Muscle layer of duodenum (tissue), 2 donors: ENCODE results near the gene ENC1.

Experiments used
- H3K27ac ChIP-seq: one replicate; pipeline ENCODE4 v1.7.0; 2013; ENCODE audit warnings: mild to moderate bottlenecking, low read length
- H3K27me3 ChIP-seq: one replicate; pipeline ENCODE4 v1.7.0; 2013; ENCODE audit warnings: low read depth, mild to moderate bottlenecking, control low read depth, low read length
- H3K36me3 ChIP-seq, 2 donors: one replicate each; pipeline ENCODE4 v1.7.0; 2013; ENCODE audit warnings: low read length in 2 of 2, control low read depth in 1 of 2, mild to moderate bottlenecking in 1 of 2; ENCODE audit not compliant: insufficient read depth in 2 of 2, control insufficient read depth in 1 of 2
- H3K4me1 ChIP-seq, 2 donors: one replicate each; pipeline ENCODE4 v1.7.0; 2013; ENCODE audit warnings: low read length in 2 of 2, mild to moderate bottlenecking in 2 of 2, control low read depth in 1 of 2, moderate library complexity in 1 of 2; ENCODE audit not compliant: insufficient read depth in 2 of 2, control insufficient read depth in 1 of 2
- H3K4me3 ChIP-seq, 2 donors: one replicate each; pipeline ENCODE4 v1.7.0; 2013; ENCODE audit warnings: low read length in 2 of 2, low read depth in 1 of 2, mild to moderate bottlenecking in 1 of 2
- H3K9me3 ChIP-seq, 2 donors: one replicate each; pipeline ENCODE4 v1.7.0; 2013; ENCODE audit warnings: low read length in 2 of 2, control low read depth in 1 of 2, mild to moderate bottlenecking in 1 of 2; ENCODE audit not compliant: control insufficient read depth in 1 of 2
- donor health status: healthy.

The ENC1 gene

DNA sequence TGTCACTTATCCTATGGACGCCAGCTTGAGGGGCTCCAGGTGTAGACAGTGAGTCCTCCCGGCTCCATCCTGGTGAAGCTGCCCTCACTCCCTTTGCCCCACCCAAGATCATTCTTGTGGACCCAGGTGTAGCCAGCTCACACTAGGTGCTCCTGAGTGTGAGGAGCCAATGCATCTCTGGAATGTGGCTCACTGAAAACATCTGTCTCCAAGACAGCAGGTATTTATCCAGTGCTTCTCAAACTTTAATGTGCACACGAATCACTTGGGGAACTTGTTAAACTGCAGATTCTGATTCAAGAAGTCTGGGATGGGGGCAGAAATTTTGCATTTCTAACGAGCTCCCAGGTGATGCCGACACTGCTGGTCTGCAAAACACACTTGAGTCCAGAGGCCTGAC is 13.5 kb upstream of the ENC1 start:
- Histone ChIP-seq H3K4me3 (no peak overlapping the region), H3K27me3 (no peaks in the 10 kb centered on the region), H3K36me3 (no peaks in the 10 kb centered on the region), H3K4me1 (peaks cover 0 to 4% of the 10 kb centered on the region in 2 donors), H3K9me3 (no peaks in the 10 kb centered on the region), H3K27ac (no peak overlapping the region)

DNA sequence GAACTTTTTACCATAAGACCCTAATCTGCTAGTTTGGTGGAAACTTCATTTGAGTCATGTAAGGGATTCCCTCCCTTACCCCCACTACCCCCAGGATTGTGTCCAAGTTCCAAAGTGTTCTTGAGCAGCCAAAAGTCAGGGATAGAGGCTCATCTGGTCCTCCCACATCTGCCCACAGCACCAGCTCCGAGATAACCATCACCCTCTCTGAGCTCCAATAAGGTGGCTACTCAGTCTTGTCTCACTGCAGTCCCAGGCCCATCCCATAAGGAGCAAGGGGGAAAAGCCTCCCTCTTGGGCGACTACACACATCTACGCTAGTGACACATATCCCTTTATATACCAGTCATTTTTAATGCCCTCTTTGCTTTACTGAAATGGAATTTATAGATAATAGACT is 12.0 kb upstream of the ENC1 start:
- Histone ChIP-seq H3K36me3 (no peaks in the 10 kb centered on the region), H3K27me3 (no peaks in the 10 kb centered on the region), H3K4me1 (peaks cover 0 to 5% of the 10 kb centered on the region in 2 donors), H3K4me3 (no peak overlapping the region), H3K27ac (no peak overlapping the region), H3K9me3 (no peaks in the 10 kb centered on the region)

DNA sequence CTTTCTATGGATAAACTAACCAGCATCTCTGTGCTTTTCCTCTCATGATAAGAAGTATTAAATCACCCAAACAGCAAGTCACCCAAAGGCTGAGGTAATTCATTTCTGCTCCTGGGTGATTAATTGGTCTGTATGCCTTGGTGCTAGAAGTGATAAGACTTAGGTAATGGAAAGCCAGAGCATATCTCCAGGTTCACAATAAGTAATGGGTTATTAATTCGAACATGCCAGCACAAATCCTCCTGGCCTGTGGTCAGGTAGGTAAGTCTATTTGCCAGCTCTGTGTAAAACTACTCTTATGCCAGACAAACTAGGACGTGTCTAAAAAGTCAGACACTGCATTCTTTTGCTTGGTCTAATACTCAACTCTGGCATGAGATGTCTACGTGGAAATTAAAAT is 11.2 kb upstream of the ENC1 start:
- H3K27me3 ChIP-seq = no peaks in the 10 kb centered on the region
- H3K4me3 ChIP-seq = no peak overlapping the region
- peaks cover 0 to 5% of the 10 kb centered on the region in 2 donors for H3K4me1 ChIP-seq
- H3K27ac ChIP-seq = no peak overlapping the region
- H3K9me3 ChIP-seq = no peaks in the 10 kb centered on the region
- H3K36me3 ChIP-seq = no peaks in the 10 kb centered on the region

DNA sequence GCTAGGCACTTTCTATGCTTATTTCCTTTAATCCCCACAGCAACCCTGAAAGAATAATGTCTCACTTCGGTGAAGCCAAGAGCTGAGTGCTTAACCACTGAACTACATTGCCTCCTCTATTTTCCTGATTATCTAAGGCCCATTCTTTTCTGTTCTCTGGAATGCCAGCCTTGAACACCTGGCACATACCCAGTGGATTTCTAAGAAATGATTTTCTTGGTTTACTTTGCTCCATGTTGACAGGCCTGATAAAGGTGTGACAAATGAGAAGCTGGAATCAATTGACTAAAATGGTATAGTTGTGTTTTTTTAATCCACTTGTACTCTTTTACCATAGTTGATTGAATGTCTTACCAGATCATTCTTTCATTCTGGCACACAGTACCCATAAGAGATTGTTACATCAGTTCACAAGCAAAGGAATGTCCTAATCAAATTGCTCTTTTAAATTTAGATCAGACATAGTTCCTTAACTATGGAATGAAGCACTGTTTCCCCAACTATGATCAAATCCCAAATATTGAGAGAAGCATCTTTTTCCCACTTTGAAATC is 9.0 kb upstream of the ENC1 start:
- H3K27ac ChIP-seq = no peak overlapping the region
- H3K9me3 ChIP-seq = no peaks in the 10 kb centered on the region
- H3K36me3 ChIP-seq = no peaks in the 10 kb centered on the region
- no peaks in the 10 kb centered on the region for H3K27me3 ChIP-seq
- peaks cover 0 to 5% of the 10 kb centered on the region in 2 donors for H3K4me1 ChIP-seq
- no peak overlapping the region for H3K4me3 ChIP-seq

DNA sequence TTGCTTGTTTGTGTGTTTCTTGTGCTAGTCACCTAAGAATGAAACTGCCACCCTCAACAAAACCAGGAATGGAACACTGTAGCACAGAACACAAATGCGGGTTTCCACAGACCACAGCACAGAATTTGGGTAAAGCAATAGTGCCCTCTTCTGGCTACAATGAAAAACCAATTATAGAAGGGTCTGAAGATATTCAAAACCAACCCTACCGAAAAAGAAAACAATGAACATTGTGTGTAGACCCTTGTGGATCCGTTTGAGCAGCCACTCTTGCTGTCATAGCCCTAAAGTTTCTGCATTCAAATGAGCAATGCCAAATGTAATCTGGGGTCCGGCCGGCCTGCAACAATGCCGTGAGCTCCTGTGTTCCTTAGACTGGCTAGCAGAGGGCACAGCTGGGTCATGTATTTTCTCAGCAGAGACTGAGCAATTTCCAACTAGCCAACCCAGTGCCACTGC is 8.3 kb upstream of the ENC1 start:
- Histone ChIP-seq H3K9me3 (no peaks in the 10 kb centered on the region), H3K27ac (no peak overlapping the region), H3K4me3 (no peak overlapping the region), H3K36me3 (no peaks in the 10 kb centered on the region), H3K4me1 (peaks cover 0 to 5% of the 10 kb centered on the region in 2 donors), H3K27me3 (no peaks in the 10 kb centered on the region)

DNA sequence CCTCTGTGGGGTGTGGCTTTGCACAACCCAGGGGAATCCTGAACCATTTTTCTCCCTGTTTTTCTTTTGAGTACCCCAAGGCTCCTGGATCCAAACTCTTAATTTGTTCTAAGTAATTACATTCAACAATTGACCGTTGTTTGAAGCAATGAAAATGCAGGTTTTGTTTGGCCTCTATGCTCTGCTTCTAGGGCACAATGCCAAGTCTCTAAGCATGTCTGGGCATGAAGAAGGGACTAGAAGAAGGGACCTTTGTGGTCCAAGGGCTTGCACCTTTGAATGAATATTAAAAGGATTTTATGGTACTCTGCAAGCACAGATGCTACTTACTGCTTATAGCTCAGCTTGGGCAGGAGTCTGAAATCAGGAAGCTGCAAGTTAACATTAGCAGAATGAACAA is 6.6 kb upstream of the ENC1 start:
- H3K36me3 ChIP-seq = no peaks in the 10 kb centered on the region
- H3K27ac ChIP-seq = no peak overlapping the region
- no peak overlapping the region for H3K4me3 ChIP-seq
- H3K4me1 ChIP-seq = peaks cover 0 to 7% of the 10 kb centered on the region in 2 donors
- no peaks in the 10 kb centered on the region for H3K27me3 ChIP-seq
- no peaks in the 10 kb centered on the region for H3K9me3 ChIP-seq

DNA sequence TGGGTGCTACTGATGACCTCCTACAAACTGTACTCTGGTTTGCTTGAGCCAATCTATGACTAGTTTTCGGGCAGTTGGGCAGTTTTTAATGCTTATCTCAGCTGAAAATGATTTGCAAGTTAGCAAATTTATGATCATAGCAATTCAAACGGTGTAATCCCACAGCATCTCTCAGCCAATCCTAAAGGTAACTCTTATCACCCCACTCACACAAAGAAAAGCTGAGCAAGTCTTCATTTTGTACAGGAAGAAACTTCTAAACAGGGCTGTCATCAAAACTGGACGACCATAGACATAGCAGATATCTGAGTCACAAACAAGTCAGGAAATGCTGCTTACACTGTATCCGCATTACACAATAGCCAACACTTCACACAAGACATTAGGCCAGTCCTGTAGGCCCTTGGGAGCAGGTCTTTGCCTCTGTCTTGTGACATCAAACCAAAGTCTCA is 2.6 kb upstream of the ENC1 start:
- H3K9me3 ChIP-seq = no peaks in the 10 kb centered on the region
- no peak overlapping the region for H3K4me3 ChIP-seq
- no peaks in the 10 kb centered on the region for H3K27me3 ChIP-seq
- no peaks in the 10 kb centered on the region for H3K36me3 ChIP-seq
- H3K4me1 ChIP-seq = peaks cover 0 to 16% of the 10 kb centered on the region in 2 donors
- H3K27ac ChIP-seq = no peak overlapping the region

DNA sequence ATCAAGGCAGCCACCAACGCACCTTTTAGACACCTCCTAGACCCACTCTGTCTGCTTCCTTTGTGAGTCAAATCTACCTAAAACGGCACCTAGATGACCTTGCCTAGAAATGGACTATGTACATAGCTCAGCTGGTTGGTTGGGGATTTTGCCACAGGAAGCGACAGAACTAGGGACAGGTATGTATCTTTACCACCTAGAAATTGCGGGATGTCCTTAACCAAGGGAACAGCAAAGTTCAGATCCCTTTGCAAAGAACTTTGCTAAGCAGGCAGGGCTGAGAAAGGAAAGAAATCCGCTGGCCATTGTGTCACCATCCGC is 2.0 kb upstream of the ENC1 start:
- Histone ChIP-seq H3K27ac (no peak overlapping the region), H3K9me3 (no peaks in the 10 kb centered on the region), H3K4me1 (peaks cover 0 to 16% of the 10 kb centered on the region in 2 donors), H3K4me3 (no peak overlapping the region), H3K36me3 (no peaks in the 10 kb centered on the region), H3K27me3 (no peaks in the 10 kb centered on the region)

DNA sequence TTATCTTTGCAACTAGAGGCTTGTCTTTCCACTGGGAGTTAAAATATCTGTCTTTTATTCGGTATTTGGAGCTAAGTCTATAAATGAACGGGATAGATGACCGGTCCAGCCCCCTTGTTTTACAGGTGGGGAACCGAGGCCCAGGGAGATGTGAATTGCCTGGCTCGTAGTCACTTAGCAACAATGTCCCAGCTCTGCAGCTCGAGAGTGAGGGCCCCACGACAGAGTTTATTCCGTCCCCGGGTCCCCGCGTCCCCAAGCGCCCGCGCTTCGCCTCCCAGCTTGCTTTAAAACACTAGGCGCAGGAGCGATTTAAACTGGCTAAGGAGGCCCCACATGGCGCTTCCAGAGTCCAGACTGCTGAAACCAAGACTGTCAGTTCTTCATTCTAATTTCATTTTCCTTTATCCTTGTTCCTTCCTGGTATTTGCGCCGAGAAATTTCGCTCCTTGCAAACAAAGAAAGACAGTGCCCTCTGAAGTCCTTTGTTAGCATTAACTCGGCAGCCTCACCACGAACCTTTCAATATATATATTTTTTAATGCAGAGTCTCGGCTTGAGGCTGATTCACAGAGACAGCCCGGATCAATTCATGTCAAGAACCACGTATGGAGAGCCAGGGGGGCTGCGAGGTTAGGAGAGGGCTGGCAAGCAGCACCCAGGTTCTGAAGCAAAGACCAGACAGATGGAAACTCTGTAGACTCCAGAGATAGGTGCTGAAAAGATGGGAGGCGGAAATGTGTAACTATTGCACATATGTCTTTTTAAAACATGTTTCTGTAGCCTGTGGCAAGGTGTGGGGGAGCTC is 1.4 kb upstream of the ENC1 start:
- Histone ChIP-seq H3K4me1 (peaks cover 0 to 16% of the 10 kb centered on the region in 2 donors), H3K27me3 (no peaks in the 10 kb centered on the region), H3K36me3 (no peaks in the 10 kb centered on the region), H3K4me3 (peak overlapping the region; percentile 85 to 91), H3K27ac (peak overlapping the region; percentile 49), H3K9me3 (no peaks in the 10 kb centered on the region)

DNA sequence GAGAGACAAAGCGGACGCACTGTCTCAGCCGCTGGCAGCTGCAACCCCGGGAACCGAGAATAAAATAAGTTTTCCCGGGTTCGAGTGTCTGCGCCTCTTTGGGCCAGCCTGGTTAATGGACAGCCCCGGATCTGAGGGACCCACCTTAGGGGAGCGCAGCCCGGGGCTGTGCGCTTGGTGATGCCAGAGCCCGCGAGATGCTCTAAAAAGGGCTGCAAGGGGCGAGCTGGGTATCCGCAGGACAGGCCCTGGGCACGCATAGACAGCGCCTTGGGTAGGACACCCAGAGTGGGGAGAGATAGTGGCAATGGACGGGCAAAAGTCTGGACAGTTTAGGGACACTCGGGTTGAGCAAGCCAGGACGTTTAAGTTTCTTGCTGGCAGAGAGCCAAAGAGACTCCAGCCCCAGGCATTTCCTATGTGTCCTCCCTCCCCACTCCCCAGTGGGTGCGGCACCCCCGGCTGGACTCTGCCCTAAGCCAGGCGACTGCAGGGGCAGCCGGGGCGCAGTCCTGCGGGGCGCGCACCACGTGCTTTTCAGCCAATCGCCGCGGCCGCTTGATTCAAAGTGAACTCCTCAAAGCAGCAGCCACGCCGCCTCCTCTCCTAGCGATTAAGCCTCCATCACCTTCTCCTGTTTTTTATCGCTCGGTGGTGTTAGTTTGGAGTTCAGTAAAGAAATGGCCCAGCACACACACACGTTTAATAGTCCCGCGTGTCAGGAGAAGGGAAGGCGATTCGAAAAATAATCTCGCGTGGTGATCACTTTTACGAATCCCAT is 616 bp upstream of the ENC1 start:
- Histone ChIP-seq H3K9me3 (no peaks in the 10 kb centered on the region), H3K4me1 (peaks cover 0 to 16% of the 10 kb centered on the region in 2 donors), H3K27ac (peak overlapping the region; percentile 61), H3K27me3 (no peaks in the 10 kb centered on the region), H3K36me3 (no peaks in the 10 kb centered on the region), H3K4me3 (peak overlapping the region; percentile 85 to 91)

DNA sequence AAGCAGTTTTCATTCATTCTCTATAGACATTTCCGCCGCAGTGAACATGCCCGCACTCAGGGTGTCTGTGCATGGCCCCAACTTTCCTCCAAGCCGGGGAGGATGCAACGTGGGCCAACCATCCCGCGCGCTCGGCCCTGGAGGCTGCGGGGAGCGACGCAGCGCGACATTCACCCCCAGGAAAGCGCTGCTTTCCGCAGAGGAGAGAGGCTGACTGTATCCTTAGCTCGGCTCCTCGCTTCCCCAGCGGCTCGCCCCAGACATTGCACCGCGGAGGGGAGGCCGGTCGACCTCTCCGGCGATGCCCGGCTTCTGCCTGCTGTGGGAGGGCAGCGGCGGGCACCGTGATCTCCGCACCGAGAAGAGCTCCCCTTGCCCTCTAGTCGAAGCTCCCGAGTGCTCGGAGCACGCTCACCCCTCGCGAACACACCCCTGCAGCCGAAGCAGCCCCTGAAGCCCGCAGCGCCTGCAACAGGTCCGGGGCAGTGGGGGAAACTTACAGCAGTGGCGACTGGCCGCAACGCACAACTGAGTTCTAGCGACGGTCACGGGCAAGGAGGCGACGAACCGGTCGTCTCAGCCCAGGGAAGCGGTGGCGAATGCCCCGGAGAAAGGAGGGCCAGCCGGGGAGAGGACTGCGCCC is 600 bp downstream of the ENC1 start:
- Histone ChIP-seq H3K4me3 (peak overlapping the region; percentile 85 to 91), H3K4me1 (peaks cover 0 to 16% of the 10 kb centered on the region in 2 donors), H3K9me3 (no peaks in the 10 kb centered on the region), H3K27ac (peak overlapping the region; percentile 50), H3K27me3 (no peaks in the 10 kb centered on the region), H3K36me3 (peaks cover 3 to 7% of the 10 kb centered on the region in 2 donors)
